RCC 7860 (cell line): ENCODE results near the gene P3H4.
A peak's percentile ranks its signal among the peaks of the same experiment; 100 is the strongest.
"Not testable (repeated sequence)": the region's sequence is repeated elsewhere in the genome, so short reads cannot be mapped to it uniquely, and the experiment has no call there.

Experiments
- DNase-seq: peaks from one replicate; pipeline ENCODE4 v3.0.0-alpha.2; 2015; ENCODE audit warnings: low spot score
- FAIRE-seq: peaks from 2 replicates; lab custom pipeline; 2012; peaks lifted over from hg19 to GRCh38; lab: Jason Lieb, UNC

P3H4 gene

DNA sequence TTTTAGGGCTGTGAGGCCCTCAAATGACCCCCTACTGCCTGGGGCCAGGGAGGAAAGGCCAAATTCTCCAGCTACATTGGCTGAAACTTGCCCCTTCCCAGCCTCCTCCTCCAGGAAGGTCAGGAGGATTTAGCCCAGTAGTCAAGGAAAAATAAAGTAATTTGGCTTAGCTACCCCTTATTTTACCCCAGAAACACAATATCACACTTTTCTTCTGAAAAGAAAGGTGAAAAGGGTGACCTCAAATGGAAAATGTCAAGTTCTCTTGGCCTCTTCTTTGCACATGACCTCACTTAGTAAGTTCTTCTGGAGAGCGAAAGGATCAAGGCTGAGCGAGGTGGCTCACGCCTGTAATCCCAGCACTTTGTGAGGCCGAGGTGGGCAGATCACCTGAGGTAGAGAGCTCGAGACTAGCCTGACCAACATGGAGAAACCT is 17.2 kb downstream of the P3H4 start:
- FAIRE-seq: no peak
- no peak for DNase-seq

DNA sequence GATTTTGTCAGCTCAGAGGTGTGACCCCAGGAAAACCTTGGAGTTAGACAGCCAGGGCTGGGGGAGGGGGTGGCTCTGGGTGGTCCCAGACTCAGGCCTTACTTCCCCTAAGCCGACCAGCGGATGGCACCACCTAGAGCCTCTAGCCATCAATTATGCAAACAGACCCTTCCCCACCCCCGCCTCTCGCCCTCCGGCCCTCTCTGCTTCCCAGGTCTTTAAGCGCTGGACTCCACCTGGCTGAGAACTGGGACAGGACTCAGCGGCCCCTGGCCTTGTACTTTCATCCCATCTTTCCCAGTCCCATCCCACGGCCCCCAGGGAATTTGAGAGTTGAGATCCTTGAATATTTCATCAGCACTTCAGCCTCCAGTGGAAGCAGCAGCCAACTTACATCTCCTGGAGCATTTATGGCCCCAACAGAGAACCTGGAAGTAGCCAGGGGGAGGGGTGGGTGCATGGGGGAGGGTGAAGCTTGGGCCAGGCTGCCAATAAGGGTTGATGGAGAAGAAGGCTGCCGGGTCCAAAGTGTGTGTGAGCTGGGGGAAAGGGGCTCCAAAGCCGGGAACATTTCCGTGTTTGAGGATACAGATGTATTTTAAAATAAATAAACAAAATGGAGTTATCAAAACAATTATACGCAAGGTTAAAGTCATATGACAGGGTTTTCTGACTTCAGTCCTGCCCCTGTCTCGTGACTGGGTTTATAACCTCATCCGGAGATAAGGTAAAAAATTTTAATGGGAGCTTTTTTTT is 17.8 kb downstream of the P3H4 start:
- no peak for FAIRE-seq
- no peak for DNase-seq

DNA sequence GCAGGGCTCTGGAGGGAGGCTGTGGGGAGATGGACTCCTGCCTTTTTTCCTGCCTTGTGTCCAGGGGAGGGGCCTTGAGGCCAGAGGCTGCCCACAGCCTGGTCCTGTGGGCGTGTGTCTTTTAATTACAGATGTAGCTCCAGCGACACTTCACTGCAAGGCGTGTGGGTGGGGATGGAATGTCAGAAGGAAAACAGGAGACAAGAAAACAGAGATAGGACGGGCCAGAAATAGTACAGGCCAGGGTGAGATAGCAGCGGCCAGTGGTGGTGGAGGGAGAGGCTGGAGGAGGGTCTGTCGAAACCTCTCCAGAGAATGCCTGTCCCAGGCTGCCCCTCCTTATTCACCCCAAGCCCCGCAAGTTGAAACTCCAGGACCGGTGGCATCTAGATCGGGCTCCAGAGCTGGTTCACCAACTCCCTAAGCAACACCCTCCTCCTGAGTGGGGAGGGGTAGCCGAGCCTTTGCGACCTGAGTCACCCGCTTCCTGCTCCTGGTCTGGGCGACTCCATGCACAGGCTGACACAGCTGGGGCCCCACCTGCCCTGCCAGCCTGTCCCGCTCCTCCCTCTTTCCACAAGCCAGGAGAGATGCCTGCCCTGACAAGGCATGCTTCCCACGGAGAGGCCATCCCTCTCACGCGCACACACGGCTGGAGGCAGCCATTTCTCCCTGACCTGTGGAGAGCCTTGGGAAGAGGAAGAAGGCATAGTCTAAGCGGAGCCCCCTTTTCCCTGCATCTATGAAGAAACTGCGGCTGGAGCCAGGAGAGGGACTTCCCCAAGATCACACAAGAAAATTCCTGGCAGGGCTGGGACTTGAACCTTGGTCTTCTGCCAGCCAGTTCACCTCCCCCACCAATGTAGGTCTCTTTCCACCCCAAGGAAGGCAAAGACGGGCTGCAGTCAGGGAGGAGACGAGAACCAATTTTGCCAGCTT is 18.6 kb downstream of the P3H4 start:
- FAIRE-seq: peak; percentile 27

DNA sequence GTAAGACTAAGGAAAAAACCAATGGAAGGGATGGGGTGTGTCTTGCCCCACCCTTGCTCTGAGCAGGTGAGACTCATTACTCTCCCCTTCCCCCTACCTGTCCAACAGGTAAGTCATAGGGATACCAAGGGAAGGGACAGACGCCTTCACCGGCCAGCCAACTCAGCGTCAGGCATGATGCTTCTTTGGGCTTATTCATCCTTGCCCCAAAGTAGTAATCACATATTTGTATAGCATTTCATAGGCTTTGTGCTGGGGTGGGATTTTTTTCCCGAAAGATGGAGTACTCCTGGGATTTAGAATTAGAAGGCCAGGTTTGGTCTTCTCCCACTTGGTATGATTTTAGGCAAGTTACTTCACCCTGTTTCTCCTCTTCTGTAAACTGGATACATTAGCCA is 24.7 kb downstream of the P3H4 start:
- FAIRE-seq: no peak
- DNase-seq: no peak

More for the DNA sequence above, 18.6 kb downstream of the P3H4 start:
- peak; percentile 83 for DNase-seq

DNA sequence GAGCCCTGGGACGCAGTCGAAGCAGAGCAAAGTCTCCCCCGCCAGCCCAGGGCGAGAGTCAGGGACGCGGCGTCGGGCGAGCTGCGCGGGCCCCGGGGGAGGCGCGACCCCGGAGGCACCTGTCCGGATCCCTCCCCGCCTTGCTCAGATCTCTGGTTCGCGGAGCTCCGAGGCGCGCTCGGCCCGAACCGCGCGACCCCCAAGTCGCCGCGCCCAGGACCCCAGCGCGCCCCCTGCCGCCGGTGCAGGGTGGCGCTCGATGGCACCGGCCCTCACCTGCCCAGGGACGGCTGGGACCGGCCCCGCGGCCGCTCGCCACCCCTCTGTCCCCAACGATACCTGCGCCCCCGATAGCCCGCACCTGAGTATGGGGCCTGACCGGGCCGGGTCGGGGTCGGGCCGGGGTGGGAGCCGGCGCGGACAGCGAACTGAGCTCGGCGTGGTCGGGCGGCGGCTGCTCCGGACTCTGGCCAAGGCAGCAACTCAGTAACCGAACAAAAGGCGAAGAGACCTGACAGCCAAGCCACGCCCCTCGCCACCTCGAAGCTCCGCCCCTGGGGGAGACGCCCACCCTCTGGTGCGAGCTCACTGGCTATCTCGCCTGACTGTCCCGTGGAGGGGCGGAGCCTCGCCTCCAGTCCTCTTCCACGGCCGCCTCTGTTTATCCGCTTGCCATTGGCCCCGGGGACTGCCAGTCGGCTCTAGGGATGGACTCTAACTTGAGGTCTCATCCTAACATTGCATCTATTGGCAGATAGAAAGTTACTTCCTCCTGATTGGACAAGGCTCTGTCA is 25.3 kb downstream of the P3H4 start, which contains the start of gene JUP:
Gene JUP (minus strand): TSS at position 485 of the 794 bp plus-strand sequence. CDS start 14,857 bp downstream, outside the sequence.
- DNase-seq: peak; percentile 71
- no peak for FAIRE-seq

DNA sequence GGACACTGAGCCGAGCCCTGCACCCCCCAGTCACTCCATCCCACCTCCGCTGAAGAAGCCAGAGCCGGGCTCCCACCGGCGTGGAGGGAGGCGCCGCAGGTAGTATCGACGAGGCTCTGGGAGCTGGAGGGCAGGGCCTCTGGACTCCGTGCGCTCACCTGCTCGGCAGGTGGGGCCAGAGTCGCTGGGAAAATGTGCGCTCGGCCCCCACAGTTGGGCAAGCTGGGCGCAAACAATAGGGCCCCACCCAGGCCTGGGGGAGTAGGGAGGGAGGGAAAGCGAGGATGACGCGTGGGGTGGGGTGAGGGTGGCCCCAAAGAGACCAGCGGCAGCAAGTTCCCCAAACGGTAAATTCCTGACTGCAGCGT is 25.9 kb downstream of the P3H4 start:
- FAIRE-seq (no peak), DNase-seq (no peak)

DNA sequence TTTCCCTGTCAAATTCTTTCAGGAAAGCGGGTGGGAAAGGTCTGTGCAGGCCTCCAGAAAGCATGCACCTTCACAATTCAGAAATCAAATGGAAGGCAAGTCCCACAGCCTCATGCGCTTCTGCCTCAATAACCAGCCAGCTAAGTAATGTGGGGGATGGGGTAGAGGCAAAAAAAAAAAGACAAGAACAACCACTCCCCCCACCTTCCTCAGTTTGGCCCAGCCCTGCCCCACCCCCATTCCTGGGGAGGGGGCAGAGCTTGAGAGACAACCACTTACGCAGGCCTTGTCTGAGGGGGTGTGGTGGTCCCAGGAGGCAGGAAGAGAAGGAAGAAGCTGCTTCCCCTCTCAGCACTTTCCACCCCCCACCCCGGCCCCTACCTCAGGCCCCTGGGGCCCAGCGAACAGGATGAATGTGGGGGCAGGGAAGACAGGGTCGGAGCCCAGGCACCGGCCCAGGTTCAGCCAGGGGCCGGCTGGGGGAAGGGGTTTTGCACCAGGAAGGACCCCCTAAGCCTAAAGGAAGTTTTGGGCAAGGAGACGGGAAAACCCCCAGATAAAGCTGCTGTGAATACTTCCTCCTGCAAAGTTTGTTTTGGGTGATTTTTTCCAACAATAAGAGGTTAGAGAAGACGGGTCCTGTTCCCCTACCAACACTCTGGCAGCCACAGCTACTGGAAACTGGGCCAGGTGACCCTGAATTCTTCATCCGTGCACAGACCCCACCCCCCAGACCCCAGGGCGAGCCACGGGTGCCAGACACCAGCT is 26.5 kb downstream of the P3H4 start:
- DNase-seq: no peak

DNA sequence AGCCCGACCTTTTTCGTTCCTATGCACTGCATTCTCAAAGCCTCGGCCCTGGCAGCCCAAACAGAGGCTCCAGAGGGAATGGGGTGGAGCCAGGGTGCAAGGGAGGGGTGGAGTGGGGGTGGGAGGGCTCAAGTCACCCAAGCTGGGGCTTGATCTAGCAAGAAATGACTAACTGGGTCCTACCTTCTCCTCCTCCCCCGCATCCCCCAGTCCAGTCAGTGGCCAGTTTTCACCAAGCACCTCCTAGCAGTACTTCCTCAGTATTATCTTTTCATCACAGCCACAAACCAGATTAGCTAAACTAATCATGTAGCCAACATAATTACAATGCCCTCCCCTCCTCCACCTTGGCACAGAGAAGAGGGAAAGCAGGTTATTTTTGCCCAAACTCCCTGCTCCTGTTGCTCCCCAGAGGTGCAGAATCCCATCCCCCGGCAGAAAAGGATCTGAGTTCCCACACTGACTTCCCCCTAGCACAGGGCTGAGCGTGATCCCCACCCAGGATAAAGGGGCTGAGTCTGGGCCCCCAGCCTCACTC is 27.5 kb downstream of the P3H4 start:
- DNase-seq (peak; percentile 36), FAIRE-seq (no peak)

More for the DNA sequence above, 26.5 kb downstream of the P3H4 start:
- FAIRE-seq: no peak

DNA sequence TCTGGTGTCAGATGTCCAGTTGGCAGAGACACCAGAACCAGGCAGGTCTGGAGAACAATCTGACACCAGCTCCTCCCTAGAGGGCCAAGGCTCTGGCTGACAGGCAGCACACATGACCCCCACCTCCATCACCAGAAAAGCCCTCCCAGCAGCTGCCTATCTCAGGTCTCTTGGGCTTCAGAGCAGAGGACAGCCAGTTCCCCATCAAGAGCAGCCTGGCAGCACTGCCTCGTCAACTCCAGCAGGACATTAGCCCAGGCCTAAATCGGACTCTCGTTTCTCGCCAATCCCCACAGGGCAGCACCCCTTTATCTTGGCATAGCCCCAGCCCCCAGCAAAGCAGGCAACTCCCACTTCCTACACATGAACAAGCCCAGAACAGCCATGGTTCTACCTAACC is 29.6 kb downstream of the P3H4 start:
- FAIRE-seq: no peak
- no peak for DNase-seq

DNA sequence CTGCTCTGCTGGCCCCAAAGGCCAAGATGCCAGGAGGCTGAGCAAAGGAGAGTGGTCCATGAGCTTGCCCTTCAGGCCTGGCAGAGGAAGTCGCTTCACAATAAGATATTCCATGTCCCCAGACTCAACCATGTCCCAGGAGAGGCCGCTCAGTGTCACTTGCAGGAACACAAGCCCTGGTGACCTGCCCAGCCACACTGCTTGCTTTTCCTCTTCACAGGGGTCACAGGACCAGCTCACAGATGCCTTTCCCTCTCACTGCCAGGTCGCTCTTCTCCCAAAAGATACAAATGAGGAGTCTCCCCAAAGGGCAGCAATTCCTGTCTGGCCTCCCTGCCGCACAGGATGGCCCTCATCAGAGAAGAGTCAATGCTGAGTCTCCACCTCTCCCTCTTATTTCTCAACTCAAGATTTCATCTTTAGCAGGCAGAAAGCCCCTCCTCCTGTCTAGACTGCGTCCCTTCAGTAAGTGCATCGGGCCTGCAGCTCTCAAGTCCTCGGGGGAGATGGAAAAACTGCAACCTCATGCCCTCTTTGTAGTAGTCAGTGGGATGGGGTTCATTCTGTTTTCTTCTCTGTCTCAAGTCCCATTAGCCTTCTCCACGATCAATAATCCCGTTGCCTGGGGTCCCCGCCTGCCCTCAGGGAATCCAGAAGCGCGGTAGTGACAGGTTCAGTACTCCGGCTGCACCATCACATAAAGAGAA is 30.2 kb downstream of the P3H4 start:
- DNase-seq (no peak), FAIRE-seq (no peak)

DNA sequence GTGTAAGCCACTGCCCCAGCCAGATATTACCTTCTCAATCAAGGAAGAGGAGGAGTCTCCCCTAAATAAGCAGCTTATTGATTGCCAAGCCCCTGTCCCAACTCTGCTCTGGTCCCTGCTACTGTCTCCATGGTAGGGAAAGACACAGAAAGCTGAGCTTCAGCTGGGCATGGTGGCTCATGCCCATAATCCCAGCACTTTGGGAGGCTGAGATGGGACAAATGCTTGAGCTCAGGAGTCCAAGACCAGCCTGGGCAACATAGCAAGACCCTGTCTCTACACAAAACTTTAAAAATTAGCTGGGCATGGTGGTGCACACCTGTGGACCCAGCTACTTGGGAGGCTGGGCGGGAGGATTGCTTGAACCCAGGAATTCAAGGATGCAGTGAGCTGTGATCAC is 31.8 kb downstream of the P3H4 start:
- no peak for DNase-seq
- no peak for FAIRE-seq

DNA sequence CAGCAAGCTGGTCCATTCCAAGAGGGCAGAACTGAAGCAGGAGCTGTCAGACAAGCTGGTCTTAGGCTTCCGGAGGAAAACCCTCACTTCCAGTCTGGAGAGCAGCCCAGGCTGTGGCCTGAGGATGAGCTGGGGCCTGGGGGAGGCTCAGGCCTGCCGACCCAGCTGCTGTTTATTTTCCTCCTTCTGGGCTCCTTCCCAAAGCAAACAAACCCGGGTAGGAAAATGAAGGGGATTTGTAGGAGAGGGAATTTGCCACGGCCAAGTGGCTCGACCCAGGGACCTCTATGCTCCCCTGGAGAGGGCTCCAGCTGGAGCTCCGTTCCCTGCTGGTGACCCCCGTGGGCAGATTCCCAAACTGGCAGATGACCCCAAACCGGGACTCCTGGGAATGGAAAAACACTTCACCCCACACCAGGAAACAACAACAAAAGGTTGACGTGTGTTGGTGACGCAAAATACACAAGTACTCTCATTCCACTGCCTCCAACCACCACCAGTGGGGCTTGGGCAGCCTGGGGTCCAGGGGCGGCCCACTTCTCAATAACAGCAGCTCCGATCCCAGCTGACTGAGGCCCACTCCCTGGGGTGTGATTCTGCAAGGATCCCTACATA is 34.1 kb downstream of the P3H4 start:
- DNase-seq: peak; percentile 72
- peak; percentile 71 for FAIRE-seq

DNA sequence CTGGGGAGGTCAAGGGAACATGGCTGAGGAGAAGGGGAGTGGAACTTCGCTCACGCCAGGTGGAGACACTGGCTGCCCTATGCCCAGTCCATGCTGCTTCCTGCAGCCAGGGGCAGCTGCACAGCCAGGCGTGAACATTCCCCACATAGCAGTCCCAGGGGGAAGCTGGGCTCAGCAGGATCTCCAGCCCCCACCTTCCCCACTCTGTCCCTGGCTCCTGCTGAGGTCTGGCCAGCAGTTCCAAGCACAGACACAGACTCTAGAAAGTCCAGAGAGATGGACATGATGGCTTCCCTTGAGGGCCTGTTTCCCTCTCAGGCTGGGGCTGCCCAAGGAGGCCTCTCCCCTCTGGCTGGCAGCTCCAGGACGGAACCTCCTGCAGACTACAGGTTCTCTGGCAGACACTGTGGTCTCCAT is 34.6 kb downstream of the P3H4 start:
- peak; percentile 77 for DNase-seq
- peak; percentile 70 for FAIRE-seq

DNA sequence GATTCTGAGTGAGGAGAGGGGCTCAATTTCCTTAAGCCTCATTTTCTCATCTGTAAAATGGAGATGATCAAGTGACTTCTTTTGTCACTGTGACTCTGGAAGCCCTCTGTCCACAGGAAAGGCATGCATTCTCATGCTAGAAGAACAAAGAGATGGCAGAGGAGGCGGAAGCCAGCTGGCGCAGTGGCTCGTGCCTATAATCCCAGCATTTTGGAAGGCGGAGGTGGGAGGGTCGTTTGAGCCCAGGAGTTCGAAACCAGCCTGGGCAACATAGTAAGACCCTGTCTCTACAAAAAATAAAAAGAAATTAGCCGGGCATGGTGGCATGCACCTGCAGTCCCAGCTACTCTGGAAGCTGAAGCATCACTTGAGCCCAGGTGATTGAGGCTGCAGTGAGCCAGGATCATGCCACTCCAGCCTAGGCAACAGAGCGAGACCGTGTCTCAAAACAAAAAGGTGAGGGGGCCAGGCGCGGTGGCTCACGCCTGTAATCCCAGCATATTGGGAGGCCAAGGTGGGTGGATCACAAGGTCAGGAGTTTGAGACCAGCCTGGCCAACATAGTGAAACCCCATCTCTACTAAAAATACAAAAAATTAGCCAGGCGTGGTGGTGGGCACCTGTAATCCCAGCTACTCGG is 35.4 kb downstream of the P3H4 start:
- FAIRE-seq: not testable (repeated sequence)

DNA sequence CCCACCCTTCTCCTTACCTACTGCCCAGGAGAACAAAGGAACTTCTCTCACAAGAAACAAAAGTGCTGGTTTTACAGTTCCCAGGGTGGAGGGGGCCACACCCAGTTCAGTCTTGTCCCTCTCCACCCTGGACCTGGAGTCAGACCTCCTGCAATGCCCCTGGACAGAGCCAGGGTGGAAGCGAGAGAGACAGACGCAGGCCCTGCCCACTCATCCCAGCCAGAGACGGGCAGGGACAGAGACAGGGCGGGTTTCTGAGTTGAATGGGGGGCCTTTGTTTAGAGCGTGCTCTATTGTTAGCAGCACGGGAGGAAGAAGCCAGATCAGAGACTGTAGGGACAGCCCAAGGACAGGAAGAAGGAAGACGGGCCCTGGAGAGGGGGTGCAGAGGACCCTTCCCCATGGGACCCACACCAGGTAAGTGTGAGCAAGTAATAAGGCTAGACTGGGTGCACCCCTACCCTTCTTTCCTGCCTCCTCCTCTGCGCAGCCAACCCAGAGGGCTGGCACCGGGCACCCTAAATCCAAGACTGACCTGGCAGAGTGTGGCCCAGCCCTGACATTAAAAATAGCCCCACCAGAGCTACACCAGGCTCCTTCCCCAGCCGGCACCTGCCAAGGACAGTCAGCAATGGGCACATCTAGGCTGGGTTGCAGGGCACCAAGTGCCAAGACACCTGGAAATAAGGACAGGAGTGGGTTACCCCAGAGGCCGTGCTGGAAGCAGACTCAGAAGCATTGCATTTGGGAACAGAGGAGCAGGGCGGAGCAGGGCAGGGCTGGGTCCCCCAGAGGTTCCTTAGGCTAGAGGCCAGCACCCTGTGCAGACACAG is 36.1 kb downstream of the P3H4 start:
- DNase-seq (no peak), FAIRE-seq (no peak)

More for the DNA sequence above, 35.4 kb downstream of the P3H4 start:
- not testable (repeated sequence) for DNase-seq

DNA sequence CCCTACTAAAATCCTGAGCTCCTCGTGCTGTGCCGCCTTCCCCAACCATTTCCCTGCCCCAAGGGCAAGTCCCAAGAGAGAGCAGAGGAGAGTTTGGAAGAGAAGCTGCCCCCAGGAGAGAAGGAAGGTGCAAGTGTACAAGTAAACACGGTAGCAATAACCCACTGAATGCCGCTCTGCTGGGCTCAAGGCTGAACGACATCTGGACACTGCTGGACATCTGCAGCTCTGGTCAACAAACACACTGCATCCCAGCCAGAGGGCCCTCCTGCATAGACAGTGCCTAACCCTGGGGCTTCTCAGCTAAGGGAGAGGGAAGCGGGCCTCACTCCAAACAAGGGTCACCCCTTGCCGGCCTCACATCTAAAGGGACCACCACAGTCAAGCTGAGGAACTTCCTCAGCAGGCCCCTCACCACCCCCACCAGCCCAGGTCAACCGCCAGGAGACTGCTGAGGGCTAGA is 38.0 kb downstream of the P3H4 start:
- no peak for FAIRE-seq
- DNase-seq: no peak

DNA sequence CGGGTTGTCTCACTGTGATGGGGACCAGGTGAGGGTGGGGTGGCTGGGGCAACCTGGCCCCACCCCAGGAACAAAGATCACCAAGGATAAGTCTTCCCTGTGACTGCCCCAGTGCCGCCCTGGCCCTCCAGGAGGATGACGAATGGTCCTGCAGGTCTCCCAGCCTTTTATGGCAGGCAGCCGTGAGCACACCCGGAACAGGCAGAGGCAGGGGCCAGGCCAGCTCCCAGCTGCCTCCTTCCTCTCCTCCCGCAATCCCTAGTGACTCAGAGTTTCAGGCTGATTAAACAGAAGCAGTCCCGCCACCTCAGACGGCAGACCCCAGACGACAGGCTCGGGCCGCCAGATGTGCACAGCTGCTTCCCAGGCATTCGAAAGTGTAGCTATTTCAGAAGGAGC is 38.6 kb downstream of the P3H4 start:
- peak; percentile 88 for DNase-seq

More for the DNA sequence above, 38.6 kb downstream of the P3H4 start:
- FAIRE-seq: peak; percentile 87
